Kidney epithelial cell (primary cell): ENCODE measurements around the gene ARRDC2. TPM values are rescaled to one million over a fixed set of nuclear protein-coding genes. Genes with fewer than 3 reads are reported as not detected.
"Not testable (repeated sequence)": the region's sequence is repeated elsewhere in the genome, so short reads cannot be mapped to it uniquely, and the experiment has no call there.

Experiments used
- DNase-seq: peaks from one replicate; pipeline ENCODE4 v3.0.0-alpha.2; 2010; ENCODE audit warnings: low read depth
- H3K27me3 ChIP-seq: 2 replicates; pipeline ENCODE4 v1.6.0; 2011; ENCODE audit warnings: low read length; ENCODE audit not compliant: control insufficient read depth, insufficient read depth
- H3K36me3 ChIP-seq: 2 replicates; pipeline ENCODE4 v1.5.1; 2011; ENCODE audit warnings: low read length; ENCODE audit not compliant: control insufficient read depth, insufficient read depth
- H3K4me3 ChIP-seq: 2 replicates; pipeline ENCODE4 v1.5.1; 2011; ENCODE audit warnings: low read depth, mild to moderate bottlenecking, control low read depth, low read length
- total RNA-seq: library from RNA; depleted of rRNA; stranded (reverse); fragments of >200 nt; gene quantifications from 2 replicates; pipeline ENCODE4 v1.2.3, GENCODE V29; 2015
- TF ChIP-seq, protein P1 (sequence below): IDR thresholded peaks from 2 replicates; pipeline ENCODE4 v1.5.1; 2011; ENCODE audit warnings: mild to moderate bottlenecking, moderate library complexity, low read length, control low read depth, inconsistent platforms; ENCODE audit not compliant: insufficient read depth, poor library complexity, severe bottlenecking

The ARRDC2 gene
- total RNA-seq, 1 donor from 2014 or later = 8.4 TPM

DNA sequence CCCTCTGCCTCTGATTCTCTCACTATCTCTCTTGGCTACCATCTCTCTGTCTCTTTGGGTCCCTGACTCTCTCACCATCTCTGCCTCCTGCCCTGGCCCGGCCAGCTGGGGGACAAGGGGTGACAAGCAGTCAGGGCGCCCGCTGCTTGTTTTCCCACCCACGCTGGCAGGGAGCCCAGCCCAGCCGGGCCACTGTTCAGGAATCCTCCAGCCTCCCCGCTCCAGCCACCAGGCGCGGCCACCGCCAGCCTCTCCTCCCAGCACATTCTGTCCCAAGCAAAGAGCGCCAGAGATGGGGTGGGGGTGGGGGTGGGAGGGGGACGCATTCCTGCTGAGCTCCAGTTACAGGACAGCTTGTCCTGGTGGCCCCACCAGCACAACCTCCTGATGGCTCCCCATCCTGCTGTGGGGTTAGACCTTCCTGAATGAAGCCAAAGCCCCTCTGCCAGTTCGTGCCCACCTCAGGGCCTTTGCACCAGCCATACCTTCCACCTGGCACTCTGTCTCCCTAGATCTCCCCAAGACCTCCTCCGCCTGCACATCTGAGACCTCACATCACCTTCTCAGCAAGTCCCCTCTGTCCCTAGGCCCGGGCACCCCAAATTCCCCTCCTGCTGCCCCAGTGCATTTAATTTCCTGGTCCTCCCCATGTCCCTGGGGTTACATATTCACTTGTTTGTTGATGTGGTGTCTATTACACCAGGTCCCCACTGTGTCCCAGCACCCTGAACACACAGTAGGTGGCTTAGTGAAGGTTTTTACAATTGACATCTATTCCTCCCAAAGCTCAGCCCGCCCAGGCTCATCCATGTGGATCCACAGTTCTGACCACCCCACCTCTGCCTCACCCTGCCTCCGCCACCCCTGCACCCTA, 12.5 kb downstream of the ARRDC2 start:
- Histone ChIP-seq H3K4me3 (no peak overlapping the region), H3K27me3 (no peaks in the 10 kb centered on the region), H3K36me3 (no peaks in the 10 kb centered on the region)
- no peak for DNase-seq
- TF ChIP-seq, protein P1, sequence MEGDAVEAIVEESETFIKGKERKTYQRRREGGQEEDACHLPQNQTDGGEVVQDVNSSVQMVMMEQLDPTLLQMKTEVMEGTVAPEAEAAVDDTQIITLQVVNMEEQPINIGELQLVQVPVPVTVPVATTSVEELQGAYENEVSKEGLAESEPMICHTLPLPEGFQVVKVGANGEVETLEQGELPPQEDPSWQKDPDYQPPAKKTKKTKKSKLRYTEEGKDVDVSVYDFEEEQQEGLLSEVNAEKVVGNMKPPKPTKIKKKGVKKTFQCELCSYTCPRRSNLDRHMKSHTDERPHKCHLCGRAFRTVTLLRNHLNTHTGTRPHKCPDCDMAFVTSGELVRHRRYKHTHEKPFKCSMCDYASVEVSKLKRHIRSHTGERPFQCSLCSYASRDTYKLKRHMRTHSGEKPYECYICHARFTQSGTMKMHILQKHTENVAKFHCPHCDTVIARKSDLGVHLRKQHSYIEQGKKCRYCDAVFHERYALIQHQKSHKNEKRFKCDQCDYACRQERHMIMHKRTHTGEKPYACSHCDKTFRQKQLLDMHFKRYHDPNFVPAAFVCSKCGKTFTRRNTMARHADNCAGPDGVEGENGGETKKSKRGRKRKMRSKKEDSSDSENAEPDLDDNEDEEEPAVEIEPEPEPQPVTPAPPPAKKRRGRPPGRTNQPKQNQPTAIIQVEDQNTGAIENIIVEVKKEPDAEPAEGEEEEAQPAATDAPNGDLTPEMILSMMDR = no peak

GRCh38 chr19:18021121-18021755, 13.3 kb downstream of the ARRDC2 start:
- H3K36me3 ChIP-seq = no peaks in the 10 kb centered on the region
- DNase-seq = no peak
- H3K4me3 ChIP-seq = no peak overlapping the region
- TF ChIP-seq, protein P1 = no peak
- no peaks in the 10 kb centered on the region for H3K27me3 ChIP-seq

DNA sequence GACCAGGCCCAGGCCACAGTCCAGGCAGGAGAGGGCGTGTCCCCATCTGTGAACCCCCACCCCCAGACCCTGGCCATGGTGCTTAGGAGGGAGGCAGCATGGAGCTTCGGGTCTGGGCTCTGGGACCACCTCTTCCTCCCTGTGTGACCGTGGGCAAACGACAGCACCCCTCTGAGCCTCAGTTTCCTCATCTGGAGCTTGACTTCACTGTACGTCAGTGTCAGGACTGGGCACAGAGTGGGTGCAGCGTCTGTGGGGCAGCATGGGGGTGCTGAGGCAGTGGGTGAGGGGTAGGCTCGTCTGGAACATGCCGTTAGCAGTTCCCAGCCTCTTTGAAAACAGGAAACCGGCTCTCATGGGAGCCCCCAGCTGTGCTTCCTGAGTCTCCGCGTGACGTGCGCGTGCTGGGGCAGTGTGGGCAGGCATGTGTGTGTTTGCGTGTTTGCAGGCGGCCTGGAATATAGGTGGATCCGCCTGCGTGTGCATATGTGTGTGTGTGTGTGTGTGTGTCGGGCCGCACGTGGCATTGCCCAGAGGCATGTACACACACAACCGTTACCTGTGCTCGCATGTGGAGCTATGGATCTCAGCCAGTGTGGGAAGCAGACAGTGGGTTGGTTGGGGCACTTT, 15.8 kb downstream of the ARRDC2 start:
- H3K27me3 ChIP-seq = no peaks in the 10 kb centered on the region
- H3K4me3 ChIP-seq = no peak overlapping the region
- TF ChIP-seq, protein P1 = no peak
- no peaks in the 10 kb centered on the region for H3K36me3 ChIP-seq
- DNase-seq = no peak

- Histone ChIP-seq H3K4me3 (no peak overlapping the region), H3K36me3 (no peaks in the 10 kb centered on the region), H3K27me3 (peaks cover 3% of the 10 kb centered on the region)
- TF ChIP-seq, protein P1 = no peak
- DNase-seq = no peak
These were observed 19.2 kb downstream of the ARRDC2 start for GRCh38 chr19:18027151-18027550.

DNA sequence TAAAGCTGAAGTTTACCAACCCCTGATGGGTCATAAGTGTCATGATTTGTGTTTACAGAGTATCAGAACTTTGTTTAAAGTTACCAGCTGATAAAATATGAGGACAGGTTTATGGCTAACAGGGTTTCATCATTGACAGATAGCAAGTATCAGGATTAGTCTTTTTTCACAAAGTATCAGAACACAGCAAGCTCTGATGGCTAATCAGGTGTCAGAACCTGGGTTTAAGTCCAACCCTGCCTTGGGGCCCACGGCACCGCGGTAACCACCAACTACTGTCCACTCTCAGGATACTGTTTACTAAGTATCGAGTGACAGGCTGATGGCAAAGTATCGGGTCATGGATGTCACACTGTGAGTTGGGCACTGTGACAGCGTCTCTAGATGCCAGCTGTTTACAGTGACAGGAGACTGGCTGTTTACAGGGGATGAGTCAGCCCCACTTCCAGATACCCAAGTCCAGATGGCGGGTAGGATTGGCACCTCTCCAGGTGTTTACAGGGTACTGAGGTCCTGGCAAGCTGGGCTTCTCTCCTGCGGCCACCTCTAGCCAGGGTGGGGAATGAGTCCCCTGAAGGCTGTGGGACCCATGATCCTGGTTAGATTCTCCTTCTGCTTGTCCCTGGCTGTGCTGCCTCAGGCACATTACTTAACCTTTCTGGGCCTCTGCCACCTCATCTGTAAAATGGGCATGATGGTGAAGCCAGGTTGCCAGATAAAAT, 21.8 kb downstream of the ARRDC2 start:
- peaks cover 3% of the 10 kb centered on the region for H3K27me3 ChIP-seq
- TF ChIP-seq, protein P1 = no peak
- no peaks in the 10 kb centered on the region for H3K36me3 ChIP-seq
- no peak for DNase-seq
- no peak overlapping the region for H3K4me3 ChIP-seq

GRCh38 chr19:18031401-18031800, 23.4 kb downstream of the ARRDC2 start:
- not testable (repeated sequence) for H3K36me3 ChIP-seq, H3K27me3 ChIP-seq, DNase-seq, H3K4me3 ChIP-seq

GRCh38 chr19:18032102-18032501, 24.1 kb downstream of the ARRDC2 start:
- DNase-seq, H3K36me3 ChIP-seq, H3K27me3 ChIP-seq, H3K4me3 ChIP-seq: not testable (repeated sequence)
